HepG2 (cell line): Measurements from ENCODE around the gene MCRIP2. TPM values are rescaled to one million over a fixed set of nuclear protein-coding genes. Genes with fewer than 3 reads are reported as not detected.

Experiments used
- ARNTL ChIP-seq: sonication (generic); formaldehyde crosslinking; IDR thresholded peaks from 2 replicates; pipeline ENCODE4 v1.4.0; 2020; ENCODE audit warnings: mild to moderate bottlenecking, missing genetic modification reagents
- FOXO1 ChIP-seq: sonication (generic); formaldehyde crosslinking; IDR thresholded peaks from 2 replicates; pipeline ENCODE4 v1.4.0; 2020; ENCODE audit warnings: missing genetic modification reagents
- HIVEP1 ChIP-seq: sonication (generic); formaldehyde crosslinking; IDR thresholded peaks from 2 replicates; pipeline ENCODE4 v1.4.0; 2020; ENCODE audit warnings: mild to moderate bottlenecking, missing genetic modification reagents
- HMGXB3 ChIP-seq: sonication (generic); formaldehyde crosslinking; IDR thresholded peaks from 2 replicates; pipeline ENCODE4 v1.4.0; 2020; ENCODE audit warnings: missing genetic modification reagents, borderline replicate concordance
- KDM4B ChIP-seq: sonication (generic); formaldehyde crosslinking; IDR thresholded peaks from 2 replicates; pipeline ENCODE4 v1.4.0; 2020; ENCODE audit warnings: missing genetic modification reagents
- LBX2 ChIP-seq: sonication (generic); formaldehyde crosslinking; IDR thresholded peaks from 2 replicates; pipeline ENCODE4 v1.5.0; 2020; ENCODE audit warnings: missing genetic modification reagents, mild to moderate bottlenecking, borderline replicate concordance
- NFYC ChIP-seq: IDR thresholded peaks from 2 replicates; pipeline ENCODE4 v1.6.1; 2016; ENCODE audit warnings: missing genetic modification reagents, missing compliant biosample characterization
- SNAPC2 ChIP-seq: sonication (generic); formaldehyde crosslinking; IDR thresholded peaks from 2 replicates; pipeline ENCODE4 v1.8.1; 2022; ENCODE audit warnings: mild to moderate bottlenecking, missing genetic modification reagents
- TRIM22 ChIP-seq: fragments of 450-650 bp; IDR thresholded peaks from 2 replicates; pipeline ENCODE4 v1.6.1; 2017
- ZBTB10 ChIP-seq: sonication (generic); formaldehyde crosslinking; IDR thresholded peaks from 2 replicates; pipeline ENCODE4 v1.4.0; 2020; ENCODE audit warnings: missing genetic modification reagents, borderline replicate concordance
- ZIK1 ChIP-seq: sonication (generic); formaldehyde crosslinking; IDR thresholded peaks from 2 replicates; pipeline ENCODE4 v1.5.0; 2020; ENCODE audit warnings: mild to moderate bottlenecking, low read depth, missing genetic modification reagents, borderline replicate concordance
- ZNF367 ChIP-seq: sonication (generic); formaldehyde crosslinking; IDR thresholded peaks from 2 replicates; pipeline ENCODE4 v1.4.0; 2020; ENCODE audit warnings: missing genetic modification reagents, borderline replicate concordance
- ZNF746 ChIP-seq: sonication (generic); formaldehyde crosslinking; IDR thresholded peaks from 2 replicates; pipeline ENCODE4 v1.8.0; 2022; ENCODE audit warnings: mild to moderate bottlenecking, missing genetic modification reagents
- ZNF891 ChIP-seq: sonication (generic); formaldehyde crosslinking; IDR thresholded peaks from 2 replicates; pipeline ENCODE4 v1.5.0; 2020; ENCODE audit warnings: mild to moderate bottlenecking, missing genetic modification reagents
- polyA plus RNA-seq, 8 experiments: library from polyadenylated mRNA; depleted of rRNA in 3 of 8; stranded (reverse) in 7 of 8; unstranded in 1 of 8; fragments of >200 nt; fragmentation: Illumina TruSeq in 4 of 8; extraction: Trizol in 4 of 8; gene quantifications; 2 replicates each; pipeline versions ENCODE4 v1.2.1 to v1.2.3, GENCODE V29; 2011 to 2016; ENCODE audit warnings: low read depth in 4 of 8, missing spikeins in 1 of 8, mixed read lengths in 1 of 8; ENCODE audit not compliant: insufficient read depth in 1 of 8
- total RNA-seq, 5 experiments: library from RNA; depleted of rRNA; stranded (reverse); fragments of >200 nt; fragmentation: Illumina TruSeq; extraction: Trizol; gene quantifications; 2 replicates each; pipeline ENCODE4 v1.2.3, GENCODE V29; 2016; ENCODE audit warnings: low read depth in 1 of 5
- TF ChIP-seq, protein P1 (sequence below): sonication (generic); formaldehyde crosslinking; IDR thresholded peaks from 2 replicates; pipeline ENCODE4 v1.8.1; 2022; ENCODE audit warnings: low read depth, mild to moderate bottlenecking, missing genetic modification reagents

MCRIP2 gene
- total and polyA plus RNA-seq, 2 of the 13 experiments (the other 11 are each of a cell fraction or from before 2014, with no cell fraction given) = 39.6 to 76.7 TPM

DNA sequence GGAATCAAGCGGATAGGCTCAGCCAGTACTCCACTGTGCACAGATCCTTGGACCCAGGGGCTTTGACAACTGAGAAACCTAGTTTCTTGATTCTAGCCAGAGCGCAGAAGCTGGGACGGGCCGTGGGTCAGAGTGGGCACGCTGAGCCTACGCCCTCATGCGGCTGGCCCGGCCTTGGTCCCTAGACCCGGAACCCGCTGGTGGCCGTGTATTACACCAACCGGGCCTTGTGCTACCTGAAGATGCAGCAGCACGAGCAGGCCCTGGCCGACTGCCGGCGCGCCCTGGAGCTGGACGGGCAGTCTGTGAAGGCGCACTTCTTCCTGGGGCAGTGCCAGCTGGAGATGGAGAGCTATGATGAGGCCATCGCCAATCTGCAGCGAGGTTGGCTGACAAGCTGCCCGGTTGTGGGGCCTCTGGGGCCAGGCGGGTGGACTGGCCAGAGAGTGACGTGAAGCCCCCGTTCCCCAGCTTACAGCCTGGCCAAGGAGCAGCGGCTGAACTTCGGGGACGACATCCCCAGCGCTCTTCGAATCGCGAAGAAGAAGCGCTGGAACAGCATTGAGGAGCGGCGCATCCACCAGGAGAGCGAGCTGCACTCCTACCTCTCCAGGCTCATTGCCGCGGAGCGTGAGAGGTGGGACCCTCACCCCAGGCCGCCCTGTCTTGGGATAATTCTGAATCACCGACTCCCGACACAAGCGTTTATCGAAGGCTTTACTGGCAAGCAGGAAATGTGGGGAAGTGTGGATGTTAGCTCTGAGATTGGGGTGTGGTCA lies 39.5 kb downstream of the MCRIP2 start (continued):
- TF ChIP-seq, protein P1, sequence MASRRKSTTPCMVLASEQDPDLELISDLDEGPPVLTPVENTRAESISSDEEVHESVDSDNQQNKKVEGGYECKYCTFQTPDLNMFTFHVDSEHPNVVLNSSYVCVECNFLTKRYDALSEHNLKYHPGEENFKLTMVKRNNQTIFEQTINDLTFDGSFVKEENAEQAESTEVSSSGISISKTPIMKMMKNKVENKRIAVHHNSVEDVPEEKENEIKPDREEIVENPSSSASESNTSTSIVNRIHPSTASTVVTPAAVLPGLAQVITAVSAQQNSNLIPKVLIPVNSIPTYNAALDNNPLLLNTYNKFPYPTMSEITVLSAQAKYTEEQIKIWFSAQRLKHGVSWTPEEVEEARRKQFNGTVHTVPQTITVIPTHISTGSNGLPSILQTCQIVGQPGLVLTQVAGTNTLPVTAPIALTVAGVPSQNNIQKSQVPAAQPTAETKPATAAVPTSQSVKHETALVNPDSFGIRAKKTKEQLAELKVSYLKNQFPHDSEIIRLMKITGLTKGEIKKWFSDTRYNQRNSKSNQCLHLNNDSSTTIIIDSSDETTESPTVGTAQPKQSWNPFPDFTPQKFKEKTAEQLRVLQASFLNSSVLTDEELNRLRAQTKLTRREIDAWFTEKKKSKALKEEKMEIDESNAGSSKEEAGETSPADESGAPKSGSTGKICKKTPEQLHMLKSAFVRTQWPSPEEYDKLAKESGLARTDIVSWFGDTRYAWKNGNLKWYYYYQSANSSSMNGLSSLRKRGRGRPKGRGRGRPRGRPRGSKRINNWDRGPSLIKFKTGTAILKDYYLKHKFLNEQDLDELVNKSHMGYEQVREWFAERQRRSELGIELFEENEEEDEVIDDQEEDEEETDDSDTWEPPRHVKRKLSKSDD (CRISPR knock-in tag) = no peak
- TF ChIP-seq HMGXB3 (CRISPR knock-in tag) (no peak), HIVEP1 (CRISPR knock-in tag) (no peak), ZNF891 (CRISPR knock-in tag) (no peak), ZIK1 (no peak), TRIM22 (no peak), SNAPC2 (CRISPR knock-in tag) (no peak), LBX2 (CRISPR knock-in tag) (peak; percentile 52; the same call in 1 of the 2 replicates), ZNF367 (CRISPR knock-in tag) (no peak), NFYC (no peak), ZNF746 (CRISPR knock-in tag) (no peak), FOXO1 (CRISPR knock-in tag) (no peak), ARNTL (CRISPR knock-in tag) (no peak), ZBTB10 (CRISPR knock-in tag) (no peak), KDM4B (CRISPR knock-in tag) (no peak)
